IMR-90 (cell line): ENCODE data around the gene CFAP97D2. TPM values are rescaled to one million over a fixed set of nuclear protein-coding genes. Genes with fewer than 3 reads are reported as not detected.

ENCODE experiments used
- ATAC-seq: fragments of 200-7000 bp; cut with Tn5 transposase; 2 replicates; pipeline ENCODE4 v1.9.1; 2020; ENCODE audit warnings: low read depth, mild to moderate bottlenecking, moderate library complexity
- BruUV-seq: library from RNA; stranded (reverse); fragments of 400-500 nt; replicated peaks from 2 replicates; lab custom pipeline; 2021; lab: Mats Ljungman, UMichigan
- CTCF ChIA-PET: fragments of 300-600 bp; formaldehyde crosslinking; extraction: SDS; loops from one replicate; lab custom pipeline; 2021; ENCODE audit warnings: antibody characterized with exemption; lab: Yijun Ruan, JAX
- POLR2A ChIA-PET: fragments of 300-600 bp; sonication (Branson Sonifier 250); formaldehyde crosslinking; loops from one replicate; lab custom pipeline; 2022; ENCODE audit warnings: antibody characterized with exemption; ENCODE audit not compliant: unreplicated experiment; lab: Charles Lee
- DNase-seq: peaks from one replicate; pipeline ENCODE4 v3.0.0; 2013
- H2AFZ ChIP-seq: replicated peaks from 2 replicates; pipeline ENCODE3; 2013; ENCODE audit warnings: low read length, mild to moderate bottlenecking; ENCODE audit not compliant: poor library complexity
- H2AK5ac ChIP-seq: 2 replicates; pipeline ENCODE4 v1.6.1; 2013; ENCODE audit warnings: low read depth, low read length, inconsistent platforms
- H2AK9ac ChIP-seq: replicated peaks from 2 replicates; pipeline ENCODE3; 2013; ENCODE audit warnings: mild to moderate bottlenecking, low read depth, low read length, moderate library complexity; ENCODE audit not compliant: poor library complexity
- H2BK120ac ChIP-seq: 2 replicates; pipeline ENCODE4 v1.6.1; 2013; ENCODE audit warnings: low read depth, low read length, inconsistent platforms
- H2BK15ac ChIP-seq: 3 replicates; pipeline ENCODE4 v1.6.1; 2013; ENCODE audit warnings: low read depth, low read length, inconsistent platforms
- H2BK20ac ChIP-seq: 2 replicates; pipeline ENCODE4 v1.6.1; 2013; ENCODE audit warnings: low read depth, mild to moderate bottlenecking, inconsistent platforms, low read length, moderate library complexity
- H2BK5ac ChIP-seq: 2 replicates; pipeline ENCODE4 v1.6.1; 2013; ENCODE audit warnings: mild to moderate bottlenecking, low read depth, low read length, inconsistent platforms; ENCODE audit not compliant: poor library complexity, severe bottlenecking
- H3K14ac ChIP-seq: replicated peaks from 2 replicates; pipeline ENCODE4 v1.6.1; 2013; ENCODE audit warnings: low read depth, low read length, inconsistent platforms
- H3K18ac ChIP-seq: 2 replicates; pipeline ENCODE4 v1.6.1; 2013; ENCODE audit warnings: low read depth, low read length, control low read depth
- H3K23ac ChIP-seq: 2 replicates; pipeline ENCODE4 v1.6.1; 2013; ENCODE audit warnings: low read depth, low read length, inconsistent platforms
- H3K27ac ChIP-seq: 2 replicates; pipeline ENCODE4 v1.5.1; 2013; ENCODE audit warnings: mild to moderate bottlenecking, control low read depth, low read length; ENCODE audit not compliant: insufficient read depth
- H3K27me3 ChIP-seq: 2 replicates; pipeline ENCODE4 v1.6.1; 2013; ENCODE audit warnings: low read length; ENCODE audit not compliant: control insufficient read depth, insufficient read depth
- H3K36me3 ChIP-seq: 2 replicates; pipeline ENCODE4 v1.6.1; 2013; ENCODE audit warnings: low read length, mixed read lengths; ENCODE audit not compliant: control insufficient read depth, insufficient read depth
- H3K4ac ChIP-seq: 2 replicates; pipeline ENCODE4 v1.6.1; 2013; ENCODE audit warnings: low read depth, low read length, inconsistent platforms
- H3K4me1 ChIP-seq: 2 replicates; pipeline ENCODE4 v1.6.1; 2013; ENCODE audit warnings: low read length, mixed read lengths; ENCODE audit not compliant: control insufficient read depth, insufficient read depth
- H3K4me2 ChIP-seq: 2 replicates; pipeline ENCODE4 v1.6.1; 2013; ENCODE audit warnings: low read depth, mild to moderate bottlenecking, control low read depth, low read length, moderate library complexity
- H3K4me3 ChIP-seq: 2 replicates; pipeline ENCODE4 v1.5.1; 2013; ENCODE audit warnings: low read depth, mild to moderate bottlenecking, control low read depth, low read length, moderate library complexity; ENCODE audit not compliant: insufficient read depth
- H3K56ac ChIP-seq: 2 replicates; pipeline ENCODE4 v1.6.1; 2013; ENCODE audit warnings: low read length, inconsistent platforms; ENCODE audit not compliant: insufficient read depth; ENCODE audit errors: extremely low read depth
- H3K79me1 ChIP-seq, 2 experiments: 2 replicates each; pipeline ENCODE4 v1.6.1; 2013; ENCODE audit warnings: low read length in 2 of 2, inconsistent platforms in 1 of 2, low read depth in 1 of 2
- H3K9ac ChIP-seq: 2 replicates; pipeline ENCODE4 v1.6.1; 2013; ENCODE audit warnings: low read depth, low read length, control low read depth
- H3K9me1 ChIP-seq: 2 replicates; pipeline ENCODE4 v1.6.1; 2013; ENCODE audit warnings: low read length, inconsistent platforms; ENCODE audit not compliant: insufficient read depth
- H3K9me3 ChIP-seq: 2 replicates; pipeline ENCODE4 v1.6.1; 2013; ENCODE audit warnings: low read length; ENCODE audit not compliant: control insufficient read depth, insufficient read depth
- H4K20me1 ChIP-seq: 2 replicates; pipeline ENCODE4 v1.6.1; 2013; ENCODE audit warnings: low read length, inconsistent platforms; ENCODE audit not compliant: insufficient read depth
- H4K5ac ChIP-seq: 2 replicates; pipeline ENCODE4 v1.6.1; 2013; ENCODE audit warnings: mild to moderate bottlenecking, low read depth, low read length, control low read depth
- H4K8ac ChIP-seq, 2 experiments: 2 replicates each; pipeline ENCODE4 v1.6.1; 2013; ENCODE audit warnings: low read depth in 2 of 2, low read length in 2 of 2, control low read depth in 1 of 2, inconsistent platforms in 1 of 2
- H4K91ac ChIP-seq: 2 replicates; pipeline ENCODE4 v1.6.1; 2013; ENCODE audit warnings: low read depth, low read length, inconsistent platforms; ENCODE audit not compliant: insufficient read depth
- RAD21 ChIP-seq: IDR thresholded peaks from 2 replicates; pipeline ENCODE4 v1.6.1; 2012; ENCODE audit warnings: low read length, improper control_type of control experiment
- WGBS, 2 experiments: methylation state at CpG; one replicate each; pipeline versions ENCODE4 v1.1.5 to v1.1.7; 2013; ENCODE audit warnings: missing lambda C conversion rate in 2 of 2; ENCODE audit not compliant: insufficient read length in 1 of 2; ENCODE audit errors: extremely low coverage in 2 of 2; 5-methylcytosine and 5-hydroxymethylcytosine counted together
- dilution Hi-C: fragments of 300-500 bp; cut with HindIII; formaldehyde crosslinking; loops from one replicate; pipeline ENCODE4 v1.14.3; 2018; ENCODE audit warnings: low sequenced_read_pairs; ENCODE audit not compliant: unreplicated experiment
- in situ Hi-C: fragments of 300-500 bp; cut with MboI; formaldehyde crosslinking; loops from 3 replicates; pipeline ENCODE4 v1.14.3; 2019; ENCODE audit warnings: low sequenced_read_pairs, inconsistent platforms, mixed read lengths
- intact Hi-C: fragments of 100-400 bp; cut with micrococcal nuclease; formaldehyde crosslinking; loops from 2 replicates; pipeline ENCODE4 v1.10.0; 2022
- polyA plus RNA-seq, 3 experiments: library from polyadenylated mRNA; depleted of rRNA; stranded (reverse); fragments of >200 nt; gene quantifications; 2 replicates each; pipeline ENCODE4 v1.2.3, GENCODE V29; 2012; ENCODE audit warnings: low replicate concordance in 1 of 3
- total RNA-seq: library from RNA; depleted of rRNA; stranded (reverse); fragments of >200 nt; gene quantifications from 2 replicates; pipeline ENCODE4 v1.2.3, GENCODE V29; 2012

CFAP97D2 gene
- total and polyA plus RNA-seq, 2 of the 4 experiments (the other 2 are of a cell fraction), result not detected

DNA sequence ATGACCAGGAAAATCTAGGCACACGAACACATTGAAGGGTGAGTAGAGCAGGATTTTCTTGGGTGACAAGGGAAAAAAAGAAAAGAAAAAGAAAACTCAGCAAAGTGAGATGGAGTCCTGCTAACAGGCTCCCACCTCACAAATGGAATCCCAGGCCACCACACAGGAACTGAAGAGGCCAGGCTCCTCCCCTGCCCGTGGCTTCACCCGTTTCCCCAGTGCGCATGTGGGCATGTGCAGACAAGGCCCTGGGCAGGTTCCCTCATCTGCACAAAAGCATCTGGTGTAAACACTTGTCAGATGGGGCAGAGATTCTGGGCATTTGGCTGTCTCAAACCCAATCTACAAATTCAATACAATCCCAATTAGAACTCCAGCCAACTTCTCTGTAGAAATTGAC lies 24.5 kb downstream of the CFAP97D2 start:
- H3K36me3 ChIP-seq, result no peaks in the 10 kb centered on the region
- H3K27ac ChIP-seq, result no peak overlapping the region
- H3K4me2 ChIP-seq, result no peak overlapping the region
- peaks cover 11% of the 10 kb centered on the region for H3K9me3 ChIP-seq
- no peak overlapping the region for H3K23ac ChIP-seq
- H3K4me3 ChIP-seq, result no peak overlapping the region
- no peak for ATAC-seq
- H2BK20ac ChIP-seq, result no peak overlapping the region
- no peaks in the 10 kb centered on the region for H3K9me1 ChIP-seq
- WGBS, 2 experiments, result 100% methylated on average over 1 of the region's 4 CpGs; no CpG with 5 or more reads in 1 of the 2 experiments
- no peak overlapping the region for H3K9ac ChIP-seq
- no peak overlapping the region for H4K5ac ChIP-seq
- no peak overlapping the region for H2BK5ac ChIP-seq
- no peaks in the 10 kb centered on the region for H3K4me1 ChIP-seq
- H2AK9ac ChIP-seq, result no peak overlapping the region
- H3K79me1 ChIP-seq, result no peaks in the 10 kb centered on the region
- no peak overlapping the region for H3K18ac ChIP-seq
- H4K8ac ChIP-seq, result no peak overlapping the region
- no peak overlapping the region for H2AK5ac ChIP-seq
- no peak for DNase-seq
- dilution Hi-C loops, result no loop called here
- in situ Hi-C loops, result no loop called here
- no peak overlapping the region for H4K91ac ChIP-seq
- H2AFZ ChIP-seq, result no peak overlapping the region
- H2BK15ac ChIP-seq, result no peak overlapping the region
- H3K4ac ChIP-seq, result no peak overlapping the region
- no peaks in the 10 kb centered on the region for H4K20me1 ChIP-seq
- no TSS peak for BruUV-seq
- no peak overlapping the region for H3K56ac ChIP-seq
- intact Hi-C loops, result no loop called here
- TF ChIP-seq RAD21, result no peak
- peaks cover 35% of the 10 kb centered on the region for H3K27me3 ChIP-seq
- ChIA-PET CTCF (no interaction called here), POLR2A (no interaction called here)
- no peak overlapping the region for H2BK120ac ChIP-seq
- H3K14ac ChIP-seq, result no peak overlapping the region
